ENCODE data around the gene TRABD2A. TPM values are rescaled to one million over a fixed set of nuclear protein-coding genes. Genes with fewer than 3 reads are reported as not detected.

The TRABD2A gene
- total and polyA plus RNA-seq, 4 experiments from 2014 or later, result 67.1 to 90.7 (median 82.2) TPM

GRCh38 chr2:84858123-84858522 is 22.8 kb downstream of the TRABD2A start:
- POLR2A ChIA-PET (ENCODE audit: partially characterized antibody), result interaction anchor here (1.1 to 11.5 kb wide), 11 partner anchors 9 to 341 kb away, joined by 3 to 132 read pairs (median 11); partner anchors contain the start of genes TMSB10 and TRABD2A
- H3K4me3 ChIP-seq (ENCODE audit: low read length in 2 of 2), result no peak overlapping the region
- no peak for DNase-seq
- peaks cover 97% of the 10 kb centered on the region for H3K4me1 ChIP-seq (ENCODE audit: insufficient read depth, low read length)
- peaks cover 0 to under 1% of the 10 kb centered on the region in 2 donors for H3K9me3 ChIP-seq (ENCODE audit: control insufficient read depth in 1 of 2, low read length in 2 of 2)
- CTCF ChIA-PET (ENCODE audit: partially characterized antibody), result interaction anchor here (0.9 to 5.2 kb wide), 26 partner anchors 9 to 365 kb away, joined by 3 to 46 read pairs (median 5); no protein-coding TSS in a partner anchor
- Mint-ChIP-seq H3K27me3 (no peaks in the 10 kb centered on the region), H3K4me1 (peaks cover 81 to 97% (median 89%) of the 10 kb centered on the region in 4 donors), H3K4me3 (peak overlapping the region; percentile 13 to 89 (median 68)), H3K9me3 (peaks cover 0 to 5% (median 3%) of the 10 kb centered on the region in 8 donors), H3K27ac (peak overlapping the region; percentile 83 to 97 (median 96)), H3K36me3 (peaks cover 44 to 58% of the 10 kb centered on the region in 2 donors)
- no peaks in the 10 kb centered on the region for H3K36me3 ChIP-seq (ENCODE audit: insufficient read depth, low read length)
- intact Hi-C loops (cut with micrococcal nuclease), result loop anchor here (5.0 kb wide), 1 partner anchor 171 kb away; no protein-coding TSS in a partner anchor
- peak overlapping the region; percentile 53 for H3K27ac ChIP-seq (ENCODE audit: low read depth, low read length)
- no peaks in the 10 kb centered on the region for H3K27me3 ChIP-seq (ENCODE audit: insufficient read depth, low read length)

GRCh38 chr2:84857566-84857965 is 23.3 kb downstream of the TRABD2A start:
- H3K4me3 ChIP-seq (ENCODE audit: low read length in 2 of 2), result no peak overlapping the region

GRCh38 chr2:84856787-84857186 is 24.1 kb downstream of the TRABD2A start:
- peak overlapping the region in 1 of 2 donors; percentile 23 for H3K4me3 ChIP-seq (ENCODE audit: low read length in 2 of 2)
- ChIA-PET CTCF (ENCODE audit: partially characterized antibody) (interaction anchor here (1.1 to 5.2 kb wide), 11 partner anchors 8 to 121 kb away, joined by 3 to 46 read pairs (median 9); no protein-coding TSS in a partner anchor), POLR2A (ENCODE audit: partially characterized antibody) (interaction anchor here (1.5 to 11.5 kb wide), 8 partner anchors 8 to 115 kb away, joined by 4 to 132 read pairs (median 12); partner anchors contain the start of genes TMSB10 and TRABD2A)
- Mint-ChIP-seq H3K4me3 (peak overlapping the region; percentile 40 to 89 (median 77)), H3K4me1 (peaks cover 84 to 97% (median 91%) of the 10 kb centered on the region in 4 donors), H3K9me3 (peaks cover 0 to 11% (median 6%) of the 10 kb centered on the region in 8 donors), H3K36me3 (peaks cover 51 to 68% of the 10 kb centered on the region in 2 donors), H3K27ac (peak overlapping the region; percentile 83 to 97 (median 96)), H3K27me3 (no peaks in the 10 kb centered on the region)
- peaks cover 98% of the 10 kb centered on the region for H3K4me1 ChIP-seq (ENCODE audit: insufficient read depth, low read length)
- peaks cover 8% of the 10 kb centered on the region for H3K36me3 ChIP-seq (ENCODE audit: insufficient read depth, low read length)
- intact Hi-C loops (cut with micrococcal nuclease), result loop anchor here (2.0 to 5.0 kb wide), 2 partner anchors 116 to 169 kb away; no protein-coding TSS in a partner anchor
- H3K27ac ChIP-seq (ENCODE audit: low read depth, low read length), result peak overlapping the region; percentile 53
- peak in 3 of 5 donors; percentile 29 to 51 (median 30) for DNase-seq
- peaks cover 0 to 4% of the 10 kb centered on the region in 2 donors for H3K9me3 ChIP-seq (ENCODE audit: control insufficient read depth in 1 of 2, low read length in 2 of 2)
- no peaks in the 10 kb centered on the region for H3K27me3 ChIP-seq (ENCODE audit: insufficient read depth, low read length)

More at GRCh38 chr2:84857566-84857965, 23.3 kb downstream of the TRABD2A start:
- Histone ChIP-seq H3K36me3 (ENCODE audit: insufficient read depth, low read length) (peaks cover 5% of the 10 kb centered on the region), H3K9me3 (ENCODE audit: control insufficient read depth in 1 of 2, low read length in 2 of 2) (peaks cover 0 to 4% of the 10 kb centered on the region in 2 donors), H3K27ac (ENCODE audit: low read depth, low read length) (peak overlapping the region; percentile 53), H3K27me3 (ENCODE audit: insufficient read depth, low read length) (no peaks in the 10 kb centered on the region), H3K4me1 (ENCODE audit: insufficient read depth, low read length) (peaks cover 98% of the 10 kb centered on the region)
- peaks cover 45 to 60% of the 10 kb centered on the region in 2 donors for H3K36me3 Mint-ChIP-seq
- peak overlapping the region in 7 of 8 donors; percentile 30 to 89 (median 69) for H3K4me3 Mint-ChIP-seq
- DNase-seq, result no peak
- POLR2A ChIA-PET (ENCODE audit: partially characterized antibody), result interaction anchor here (1.1 to 11.5 kb wide), 13 partner anchors 9 to 340 kb away, joined by 3 to 132 read pairs (median 11); partner anchors contain the start of genes TMSB10 and TRABD2A
- peaks cover 0 to 11% (median 5%) of the 10 kb centered on the region in 8 donors for H3K9me3 Mint-ChIP-seq
- H3K4me1 Mint-ChIP-seq, result peaks cover 82 to 97% (median 89%) of the 10 kb centered on the region in 4 donors
- CTCF ChIA-PET (ENCODE audit: partially characterized antibody), result interaction anchor here (0.9 to 5.2 kb wide), 26 partner anchors 9 to 364 kb away, joined by 3 to 46 read pairs (median 5); no protein-coding TSS in a partner anchor
- intact Hi-C loops (cut with micrococcal nuclease), result loop anchor here (2.0 to 5.0 kb wide), 2 partner anchors 117 to 170 kb away; no protein-coding TSS in a partner anchor
- H3K27me3 Mint-ChIP-seq, result no peaks in the 10 kb centered on the region
- peak overlapping the region; percentile 83 to 97 (median 96) for H3K27ac Mint-ChIP-seq

GRCh38 chr2:84855731-84856130 is 25.2 kb downstream of the TRABD2A start:
- Mint-ChIP-seq H3K27ac (peak overlapping the region; percentile 83 to 97 (median 96)), H3K36me3 (peaks cover 52 to 70% of the 10 kb centered on the region in 2 donors), H3K4me1 (peaks cover 86 to 97% (median 92%) of the 10 kb centered on the region in 4 donors), H3K4me3 (peak overlapping the region; percentile 69 to 89 (median 80)), H3K9me3 (peaks cover 0 to 11% (median 6%) of the 10 kb centered on the region in 8 donors), H3K27me3 (no peaks in the 10 kb centered on the region)
- peaks cover 98% of the 10 kb centered on the region for H3K4me1 ChIP-seq (ENCODE audit: insufficient read depth, low read length)
- POLR2A ChIA-PET (ENCODE audit: partially characterized antibody), result interaction anchor here (0.7 to 11.5 kb wide), 6 partner anchors 7 to 115 kb away, joined by 3 to 132 read pairs (median 6); partner anchors contain the start of gene TMSB10
- no peak for DNase-seq
- H3K9me3 ChIP-seq (ENCODE audit: control insufficient read depth in 1 of 2, low read length in 2 of 2), result peaks cover 0 to 4% of the 10 kb centered on the region in 2 donors
- intact Hi-C loops (cut with micrococcal nuclease), result loop anchor here (1.0 to 5.0 kb wide), 3 partner anchors 9 to 168 kb away; no protein-coding TSS in a partner anchor
- CTCF ChIA-PET (ENCODE audit: partially characterized antibody), result interaction anchor here (1.0 to 5.2 kb wide), 4 partner anchors 10 to 114 kb away, joined by 3 to 46 read pairs (median 10); no protein-coding TSS in a partner anchor
- peak overlapping the region in 1 of 2 donors; percentile 23 for H3K4me3 ChIP-seq (ENCODE audit: low read length in 2 of 2)
- H3K27me3 ChIP-seq (ENCODE audit: insufficient read depth, low read length), result no peaks in the 10 kb centered on the region
- peaks cover 11% of the 10 kb centered on the region for H3K36me3 ChIP-seq (ENCODE audit: insufficient read depth, low read length)
- peak overlapping the region; percentile 53 for H3K27ac ChIP-seq (ENCODE audit: low read depth, low read length)

GRCh38 chr2:84854850-84855249 is 26.0 kb downstream of the TRABD2A start:
- CTCF ChIA-PET (ENCODE audit: partially characterized antibody), result interaction anchor here (1.0 to 5.2 kb wide), 4 partner anchors 11 to 113 kb away, joined by 3 to 46 read pairs (median 4); no protein-coding TSS in a partner anchor
- peak overlapping the region; percentile 53 for H3K27ac ChIP-seq (ENCODE audit: low read depth, low read length)
- Mint-ChIP-seq H3K36me3 (peaks cover 49 to 64% of the 10 kb centered on the region in 2 donors), H3K4me3 (peak overlapping the region; percentile 69 to 89 (median 80)), H3K27ac (peak overlapping the region; percentile 83 to 97 (median 96)), H3K9me3 (peaks cover 0 to 11% (median 6%) of the 10 kb centered on the region in 8 donors), H3K4me1 (peaks cover 86 to 97% (median 92%) of the 10 kb centered on the region in 4 donors), H3K27me3 (no peaks in the 10 kb centered on the region)
- H3K36me3 ChIP-seq (ENCODE audit: insufficient read depth, low read length), result peaks cover 11% of the 10 kb centered on the region
- peaks cover 98% of the 10 kb centered on the region for H3K4me1 ChIP-seq (ENCODE audit: insufficient read depth, low read length)
- peaks cover 0 to 4% of the 10 kb centered on the region in 2 donors for H3K9me3 ChIP-seq (ENCODE audit: control insufficient read depth in 1 of 2, low read length in 2 of 2)
- H3K27me3 ChIP-seq (ENCODE audit: insufficient read depth, low read length), result no peaks in the 10 kb centered on the region
- intact Hi-C loops (cut with micrococcal nuclease), result loop anchor here (1.0 to 5.0 kb wide), 2 partner anchors 9 to 168 kb away; no protein-coding TSS in a partner anchor
- H3K4me3 ChIP-seq (ENCODE audit: low read length in 2 of 2), result peak overlapping the region in 1 of 2 donors; percentile 25
- POLR2A ChIA-PET (ENCODE audit: partially characterized antibody), result interaction anchor here (0.9 to 11.5 kb wide), 5 partner anchors 6 to 114 kb away, joined by 3 to 132 read pairs (median 6); partner anchors contain the start of gene TMSB10
- no peak for DNase-seq

- Histone ChIP-seq H3K36me3 (ENCODE audit: insufficient read depth, low read length) (peaks cover 11% of the 10 kb centered on the region), H3K27ac (ENCODE audit: low read depth, low read length) (no peak overlapping the region), H3K9me3 (ENCODE audit: control insufficient read depth in 1 of 2, low read length in 2 of 2) (peaks cover 0 to 4% of the 10 kb centered on the region in 2 donors), H3K27me3 (ENCODE audit: insufficient read depth, low read length) (no peaks in the 10 kb centered on the region), H3K4me1 (ENCODE audit: insufficient read depth, low read length) (peaks cover 98% of the 10 kb centered on the region), H3K4me3 (ENCODE audit: low read length in 2 of 2) (no peak overlapping the region)
- intact Hi-C loops (cut with micrococcal nuclease), result no loop called here
- no peaks in the 10 kb centered on the region for H3K27me3 Mint-ChIP-seq
- peak overlapping the region; percentile 53 to 92 (median 83) for H3K27ac Mint-ChIP-seq
- peaks cover 49 to 63% of the 10 kb centered on the region in 2 donors for H3K36me3 Mint-ChIP-seq
- peak overlapping the region in 6 of 8 donors; percentile 21 to 89 (median 54) for H3K4me3 Mint-ChIP-seq
- peaks cover 81 to 97% (median 89%) of the 10 kb centered on the region in 4 donors for H3K4me1 Mint-ChIP-seq
- H3K9me3 Mint-ChIP-seq, result peaks cover 2 to 11% (median 6%) of the 10 kb centered on the region in 8 donors
- no peak for DNase-seq
- ChIA-PET POLR2A (ENCODE audit: partially characterized antibody) (interaction anchor here (0.6 to 11.4 kb wide), 11 partner anchors 8 to 112 kb away, joined by 3 to 132 read pairs (median 24); partner anchors contain the start of genes TMSB10 and TRABD2A), CTCF (ENCODE audit: partially characterized antibody) (interaction anchor here (1.1 to 3.7 kb wide), 7 partner anchors 9 to 111 kb away, joined by 3 to 28 read pairs (median 6); partner anchors contain the start of gene TRABD2A)
These were observed 29.0 kb downstream of the TRABD2A start for GRCh38 chr2:84851876-84852275.
